Skeletal muscle satellite cell (primary cell): ENCODE results near the gene RANBP9.

Experiments
- H3K27me3 ChIP-seq: 2 replicates; pipeline ENCODE4 v1.7.0; 2013; ENCODE audit warnings: low read length; ENCODE audit not compliant: control insufficient read depth, insufficient read depth
- H3K36me3 ChIP-seq: 2 replicates; pipeline ENCODE4 v1.7.0; 2013; ENCODE audit warnings: mild to moderate bottlenecking, control low read depth, low read length; ENCODE audit not compliant: insufficient read depth
- H3K4me1 ChIP-seq: 2 replicates; pipeline ENCODE4 v1.7.0; 2013; ENCODE audit warnings: low read length; ENCODE audit not compliant: control insufficient read depth, insufficient read depth
- H3K4me2 ChIP-seq: 2 replicates; pipeline ENCODE4 v1.7.0; 2013; ENCODE audit warnings: mild to moderate bottlenecking, low read length
- H3K4me3 ChIP-seq: 2 replicates; pipeline ENCODE4 v1.7.0; 2013; ENCODE audit warnings: low read length
- H3K9ac ChIP-seq: 2 replicates; pipeline ENCODE4 v1.7.0; 2013; ENCODE audit warnings: mild to moderate bottlenecking, low read depth, low read length, moderate library complexity
- H3K9me3 ChIP-seq: replicated peaks from 2 replicates; pipeline ENCODE4 v1.7.0; 2013; ENCODE audit warnings: mild to moderate bottlenecking, control low read depth, low read length

Gene RANBP9

GRCh38 chr6:13663986-13664385, 47.6 kb downstream of the RANBP9 start:
- H3K9ac ChIP-seq = no peak overlapping the region
- no peak overlapping the region for H3K4me3 ChIP-seq
- no peaks in the 10 kb centered on the region for H3K36me3 ChIP-seq
- peaks cover 13% of the 10 kb centered on the region for H3K4me1 ChIP-seq
- H3K27me3 ChIP-seq = no peaks in the 10 kb centered on the region
- no peaks in the 10 kb centered on the region for H3K9me3 ChIP-seq
- no peak overlapping the region for H3K4me2 ChIP-seq

- Histone ChIP-seq H3K4me2 (no peak overlapping the region), H3K4me3 (no peak overlapping the region), H3K9ac (no peak overlapping the region), H3K9me3 (no peaks in the 10 kb centered on the region), H3K4me1 (peaks cover 13% of the 10 kb centered on the region), H3K36me3 (no peaks in the 10 kb centered on the region), H3K27me3 (no peaks in the 10 kb centered on the region)
Measured at GRCh38 chr6:13662651-13663334, 48.8 kb downstream of the RANBP9 start.

- no peaks in the 10 kb centered on the region for H3K27me3 ChIP-seq
- no peak overlapping the region for H3K4me3 ChIP-seq
- no peaks in the 10 kb centered on the region for H3K9me3 ChIP-seq
- no peaks in the 10 kb centered on the region for H3K36me3 ChIP-seq
- H3K4me2 ChIP-seq = no peak overlapping the region
- no peak overlapping the region for H3K9ac ChIP-seq
- H3K4me1 ChIP-seq = peaks cover 5% of the 10 kb centered on the region
Measured at GRCh38 chr6:13661647-13662046, 50.0 kb downstream of the RANBP9 start.

GRCh38 chr6:13660893-13661292, 50.7 kb downstream of the RANBP9 start:
- no peak overlapping the region for H3K9ac ChIP-seq
- H3K27me3 ChIP-seq = no peaks in the 10 kb centered on the region
- no peak overlapping the region for H3K4me2 ChIP-seq
- no peak overlapping the region for H3K4me3 ChIP-seq
- no peaks in the 10 kb centered on the region for H3K36me3 ChIP-seq
- H3K9me3 ChIP-seq = no peaks in the 10 kb centered on the region
- peaks cover 5% of the 10 kb centered on the region for H3K4me1 ChIP-seq

GRCh38 chr6:13660273-13660672, 51.4 kb downstream of the RANBP9 start:
- Histone ChIP-seq H3K9ac (no peak overlapping the region), H3K4me3 (no peak overlapping the region), H3K4me1 (peaks cover 5% of the 10 kb centered on the region), H3K36me3 (no peaks in the 10 kb centered on the region), H3K9me3 (no peaks in the 10 kb centered on the region), H3K27me3 (no peaks in the 10 kb centered on the region), H3K4me2 (no peak overlapping the region)

- H3K36me3 ChIP-seq = no peaks in the 10 kb centered on the region
- H3K9me3 ChIP-seq = no peaks in the 10 kb centered on the region
- no peaks in the 10 kb centered on the region for H3K27me3 ChIP-seq
- H3K4me3 ChIP-seq = no peak overlapping the region
- no peak overlapping the region for H3K9ac ChIP-seq
- peaks cover 5% of the 10 kb centered on the region for H3K4me1 ChIP-seq
- H3K4me2 ChIP-seq = no peak overlapping the region
Measured at GRCh38 chr6:13655700-13656099, 55.9 kb downstream of the RANBP9 start.

- no peaks in the 10 kb centered on the region for H3K27me3 ChIP-seq
- no peak overlapping the region for H3K4me3 ChIP-seq
- no peaks in the 10 kb centered on the region for H3K36me3 ChIP-seq
- H3K4me1 ChIP-seq = peaks cover 5% of the 10 kb centered on the region
- no peak overlapping the region for H3K4me2 ChIP-seq
- no peak overlapping the region for H3K9ac ChIP-seq
- no peaks in the 10 kb centered on the region for H3K9me3 ChIP-seq
Measured at GRCh38 chr6:13654496-13654895, 57.1 kb downstream of the RANBP9 start.

- H3K4me2 ChIP-seq = no peak overlapping the region
- no peak overlapping the region for H3K9ac ChIP-seq
- no peak overlapping the region for H3K4me3 ChIP-seq
- H3K36me3 ChIP-seq = no peaks in the 10 kb centered on the region
- no peaks in the 10 kb centered on the region for H3K9me3 ChIP-seq
- peaks cover 5% of the 10 kb centered on the region for H3K4me1 ChIP-seq
- H3K27me3 ChIP-seq = no peaks in the 10 kb centered on the region
Measured at GRCh38 chr6:13653296-13653695, 58.3 kb downstream of the RANBP9 start.

- Histone ChIP-seq H3K9me3 (no peaks in the 10 kb centered on the region), H3K36me3 (no peaks in the 10 kb centered on the region), H3K4me2 (no peak overlapping the region), H3K9ac (no peak overlapping the region), H3K27me3 (no peaks in the 10 kb centered on the region), H3K4me1 (peaks cover 5% of the 10 kb centered on the region), H3K4me3 (no peak overlapping the region)
Measured at GRCh38 chr6:13649393-13649792, 62.2 kb downstream of the RANBP9 start.

GRCh38 chr6:13648850-13649249, 62.8 kb downstream of the RANBP9 start:
- Histone ChIP-seq H3K27me3 (no peaks in the 10 kb centered on the region), H3K4me1 (peaks cover 5% of the 10 kb centered on the region), H3K4me3 (no peak overlapping the region), H3K36me3 (no peaks in the 10 kb centered on the region), H3K9me3 (no peaks in the 10 kb centered on the region), H3K9ac (no peak overlapping the region), H3K4me2 (no peak overlapping the region)

- Histone ChIP-seq H3K9me3 (no peaks in the 10 kb centered on the region), H3K36me3 (peaks cover 23% of the 10 kb centered on the region), H3K4me2 (no peak overlapping the region), H3K4me1 (peaks cover 3% of the 10 kb centered on the region), H3K4me3 (no peak overlapping the region), H3K9ac (no peak overlapping the region), H3K27me3 (no peaks in the 10 kb centered on the region)
Measured at GRCh38 chr6:13643125-13643524, 68.5 kb downstream of the RANBP9 start.

- Histone ChIP-seq H3K9me3 (no peaks in the 10 kb centered on the region), H3K4me1 (peaks cover 3% of the 10 kb centered on the region), H3K4me2 (no peak overlapping the region), H3K27me3 (no peaks in the 10 kb centered on the region), H3K36me3 (peaks cover 33% of the 10 kb centered on the region), H3K9ac (no peak overlapping the region), H3K4me3 (no peak overlapping the region)
Measured at GRCh38 chr6:13641315-13641714, 70.3 kb downstream of the RANBP9 start.
